ENCODE measurements around the gene PLK2. TPM values are rescaled to one million over a fixed set of nuclear protein-coding genes. Genes with fewer than 3 reads are reported as not detected.
A peak's percentile ranks its signal among the peaks of the same experiment; 100 is the strongest.

PLK2 gene
- total RNA-seq (100 to 1,000 TPM; 241 to 519 (median 351) TPM), polyA plus RNA-seq (10 to 100 TPM; 23.2 to 70.8 (median 51.9) TPM)
- long read RNA-seq, donor 1, transcript PLK2-213 (3 exons, 823 nt): minor isoform, 5 of 36 reads
- long read RNA-seq, donor 1, transcript PLK2-201 (14 exons, 2,960 nt): minor isoform, 13 of 36 reads
- long read RNA-seq, donor 1, transcript PLK2-206 (2 exons, 625 nt): major isoform, 14 of 36 reads
- long read RNA-seq, donor 1, partial matches to known transcripts: 0 of 36 reads
- long read RNA-seq, donor 1, other reads (novel, unspliced or antisense): 0 of 36 reads
- long read RNA-seq, donor 2, transcript PLK2-206 (2 exons, 625 nt): major isoform, 15 of 24 reads
- long read RNA-seq, donor 2, partial matches to known transcripts: 0 of 24 reads
- long read RNA-seq, donor 2, other reads (novel, unspliced or antisense): 0 of 24 reads

DNA sequence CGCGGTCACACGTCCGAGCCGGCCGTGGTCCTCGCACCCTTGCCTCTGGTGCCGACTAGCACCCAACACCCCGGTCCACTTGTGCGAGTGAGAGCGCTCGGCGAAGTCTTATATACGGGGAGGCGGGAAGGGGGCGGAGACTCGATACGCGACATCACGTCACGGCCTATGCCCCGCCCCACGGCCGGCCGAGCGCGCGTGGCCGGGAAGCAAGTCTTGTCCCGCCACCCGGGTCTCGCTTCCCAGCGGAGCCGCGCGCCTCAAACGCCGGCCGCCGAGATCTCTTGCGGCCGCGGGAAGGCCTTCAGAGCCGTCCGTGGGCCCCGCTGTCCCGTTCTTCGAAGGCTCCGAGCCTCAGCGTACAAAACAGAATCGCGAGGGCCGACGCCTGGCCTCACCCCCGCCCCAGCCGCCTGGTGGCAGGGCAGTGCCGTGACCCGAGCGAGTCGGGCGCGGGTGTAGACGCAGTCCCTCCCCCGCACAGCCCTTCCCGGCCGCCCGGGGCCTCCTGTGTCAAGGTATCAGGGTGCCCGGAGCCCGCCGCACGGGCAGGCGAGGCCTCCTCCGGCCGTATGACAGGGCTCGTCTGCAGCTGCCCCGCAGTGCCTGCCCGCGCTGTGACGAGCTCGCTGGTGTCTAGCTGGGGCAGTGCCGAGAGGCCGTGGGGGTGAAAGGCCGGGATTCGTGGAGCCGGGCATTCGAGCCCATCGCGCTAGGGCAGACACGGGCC is at the start of gene PLK2:
TSS of gene PLK2 (minus strand) at position 85 of the 730 bp plus-strand sequence. CDS start 127 bp downstream, outside the sequence.
- Histone ChIP-seq H3K36me3 (peaks cover 0 to 28% (median 9%) of the 10 kb centered on the region in 6 donors), H3K4me1 (peaks cover 0 to 37% (median 15%) of the 10 kb centered on the region in 6 donors), H3K4me3 (peak within 1 kb of the TSS; percentile 43 to 78 (median 69)), H3K27me3 (replicated peaks in 1 of 7) (peaks cover 0 to 20% (median 0%) of the 10 kb centered on the region in 7 donors), H3K9me3 (no peaks in the 10 kb centered on the region), H3K27ac (peak within 1 kb of the TSS; percentile 91 to 99 (median 97))
- TF ChIP-seq POLR2A (IDR thresholded peaks at IDR 0.05) (peak; percentile 90 to 99 (median 98)), POLR2AphosphoS5 (IDR thresholded peaks at IDR 0.05) (peak; percentile 100)
- TF ChIP-seq, protein P1, sequence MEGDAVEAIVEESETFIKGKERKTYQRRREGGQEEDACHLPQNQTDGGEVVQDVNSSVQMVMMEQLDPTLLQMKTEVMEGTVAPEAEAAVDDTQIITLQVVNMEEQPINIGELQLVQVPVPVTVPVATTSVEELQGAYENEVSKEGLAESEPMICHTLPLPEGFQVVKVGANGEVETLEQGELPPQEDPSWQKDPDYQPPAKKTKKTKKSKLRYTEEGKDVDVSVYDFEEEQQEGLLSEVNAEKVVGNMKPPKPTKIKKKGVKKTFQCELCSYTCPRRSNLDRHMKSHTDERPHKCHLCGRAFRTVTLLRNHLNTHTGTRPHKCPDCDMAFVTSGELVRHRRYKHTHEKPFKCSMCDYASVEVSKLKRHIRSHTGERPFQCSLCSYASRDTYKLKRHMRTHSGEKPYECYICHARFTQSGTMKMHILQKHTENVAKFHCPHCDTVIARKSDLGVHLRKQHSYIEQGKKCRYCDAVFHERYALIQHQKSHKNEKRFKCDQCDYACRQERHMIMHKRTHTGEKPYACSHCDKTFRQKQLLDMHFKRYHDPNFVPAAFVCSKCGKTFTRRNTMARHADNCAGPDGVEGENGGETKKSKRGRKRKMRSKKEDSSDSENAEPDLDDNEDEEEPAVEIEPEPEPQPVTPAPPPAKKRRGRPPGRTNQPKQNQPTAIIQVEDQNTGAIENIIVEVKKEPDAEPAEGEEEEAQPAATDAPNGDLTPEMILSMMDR (IDR thresholded peaks at IDR 0.05 in 8 of 11, conservative IDR thresholded peaks at IDR 0.05 in 3 of 11): peak in 9 of 11 experiments; percentile 33 to 74 (median 66)
- intact Hi-C loops (cut with DNase I; ENCODE audit: low total_unique reads): loop anchor here (5.0 to 10.0 kb wide), 4 partner anchors 683 to 1163 kb away; no protein-coding TSS in a partner anchor
- peak; percentile 98 for DNase-seq
- 0 to 1% (median 0%) methylated on average over 4 to 89 of the region's 89 CpGs for WGBS, 5 donors

DNA sequence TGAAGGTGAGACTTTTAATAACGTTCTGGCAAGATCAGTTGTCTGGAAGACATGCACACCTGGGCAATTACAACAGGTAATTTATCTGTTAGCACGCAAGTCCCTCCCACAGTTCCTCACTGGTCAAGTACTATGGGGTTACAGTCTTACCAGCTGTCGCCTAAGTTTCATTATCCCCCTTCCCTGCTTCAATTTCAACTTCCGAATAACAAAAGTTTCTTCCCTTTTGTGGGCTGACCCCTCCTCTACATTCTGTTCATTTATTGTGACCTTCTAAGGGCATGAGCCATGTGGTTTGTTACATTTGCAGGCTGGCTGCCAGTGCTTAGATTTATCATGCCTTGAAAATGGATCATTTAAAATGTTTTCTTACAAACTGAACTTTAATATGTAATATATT is 47.8 kb upstream of the PLK2 start:
- H3K27ac ChIP-seq: no peak overlapping the region
- TF ChIP-seq, protein P1 (IDR thresholded peaks at IDR 0.05 in 8 of 11, conservative IDR thresholded peaks at IDR 0.05 in 3 of 11): no peak
- TF ChIP-seq POLR2AphosphoS5 (IDR thresholded peaks at IDR 0.05) (no peak), POLR2A (IDR thresholded peaks at IDR 0.05) (no peak)
- peaks cover 0 to 4% (median 1%) of the 10 kb centered on the region in 8 donors for H3K9me3 ChIP-seq
- intact Hi-C loops (cut with DNase I; ENCODE audit: low total_unique reads): no loop called here
- H3K27me3 ChIP-seq (replicated peaks in 1 of 7): no peaks in the 10 kb centered on the region
- no peaks in the 10 kb centered on the region for H3K36me3 ChIP-seq
- 48 to 69% (median 68%) methylated on average over 4 of the region's 4 CpGs for WGBS, 5 donors
- H3K4me3 ChIP-seq: no peak overlapping the region
- DNase-seq: no peak
- peaks cover 3 to 47% (median 23%) of the 10 kb centered on the region in 6 donors for H3K4me1 ChIP-seq

DNA sequence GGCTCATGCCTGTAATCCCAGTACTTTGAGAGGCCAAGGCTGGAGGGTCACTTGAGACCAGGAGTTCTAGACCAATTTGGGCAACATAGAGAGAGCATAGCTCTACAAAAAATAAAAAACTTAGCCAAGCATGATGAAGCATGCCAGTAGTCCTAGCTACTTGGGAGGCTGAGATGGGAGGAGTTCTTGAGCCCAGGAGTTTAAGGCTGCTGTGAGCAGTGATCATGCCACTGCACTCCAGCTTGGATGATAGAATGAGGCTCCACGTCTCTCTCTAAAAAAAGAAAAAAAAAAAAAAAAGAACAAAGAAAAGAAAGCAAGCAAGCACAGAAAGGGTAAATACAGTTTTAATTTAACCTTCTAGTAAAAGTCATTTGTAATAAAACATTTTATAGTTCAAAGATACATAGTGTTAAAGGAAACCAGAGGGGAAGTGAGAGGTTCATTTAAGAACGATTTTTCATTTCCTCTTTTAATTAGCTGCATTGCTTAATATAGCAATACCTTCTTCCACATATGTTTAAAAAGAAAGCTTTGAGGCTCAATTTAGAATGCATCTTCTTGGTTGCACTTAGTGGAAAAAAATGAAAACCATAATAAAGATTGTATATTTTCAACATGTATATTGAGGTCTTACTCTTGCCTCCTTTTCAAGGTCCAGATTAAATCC is 46.2 kb upstream of the PLK2 start:
- Histone ChIP-seq H3K27ac (peak overlapping the region in 6 of 8 donors; percentile 19 to 73 (median 64)), H3K9me3 (no peaks in the 10 kb centered on the region), H3K4me1 (peaks cover 3 to 48% (median 23%) of the 10 kb centered on the region in 6 donors), H3K27me3 (replicated peaks in 1 of 7) (no peaks in the 10 kb centered on the region), H3K36me3 (no peaks in the 10 kb centered on the region), H3K4me3 (no peak overlapping the region)
- DNase-seq: no peak
- intact Hi-C loops (cut with DNase I; ENCODE audit: low total_unique reads): no loop called here
- TF ChIP-seq, protein P1 (IDR thresholded peaks at IDR 0.05 in 8 of 11, conservative IDR thresholded peaks at IDR 0.05 in 3 of 11): no peak
- TF ChIP-seq POLR2A (IDR thresholded peaks at IDR 0.05): no peak
- no peak for TF ChIP-seq POLR2AphosphoS5 (IDR thresholded peaks at IDR 0.05)
- 9 to 26% (median 14%) methylated on average over 2 of the region's 2 CpGs for WGBS, 5 donors

Data from spleen (tissue), 13 donors.